Thyroid gland (tissue), 4 donors: ENCODE measurements around the gene CAMTA2.

Experiments used
- POLR2A ChIP-seq, 2 donors: fragments of 450-650 bp; IDR thresholded peaks; one replicate each; pipeline ENCODE4 v1.6.1; 2017; ENCODE audit warnings: antibody characterized with exemption in 2 of 2, mild to moderate bottlenecking in 2 of 2, moderate library complexity in 1 of 2
- TF ChIP-seq, protein P1 (sequence below), 6 experiments: fragments of 200-600 bp in 3 of 6; fragments of 450-650 bp in 3 of 6; sonication (generic) in 3 of 6; IDR thresholded peaks; one replicate each; pipeline ENCODE4 v1.5.1; 2016 to 2019; ENCODE audit warnings: antibody characterized with exemption in 6 of 6, mild to moderate bottlenecking in 2 of 6, inconsistent platforms in 1 of 6, moderate library complexity in 1 of 6

DNA sequence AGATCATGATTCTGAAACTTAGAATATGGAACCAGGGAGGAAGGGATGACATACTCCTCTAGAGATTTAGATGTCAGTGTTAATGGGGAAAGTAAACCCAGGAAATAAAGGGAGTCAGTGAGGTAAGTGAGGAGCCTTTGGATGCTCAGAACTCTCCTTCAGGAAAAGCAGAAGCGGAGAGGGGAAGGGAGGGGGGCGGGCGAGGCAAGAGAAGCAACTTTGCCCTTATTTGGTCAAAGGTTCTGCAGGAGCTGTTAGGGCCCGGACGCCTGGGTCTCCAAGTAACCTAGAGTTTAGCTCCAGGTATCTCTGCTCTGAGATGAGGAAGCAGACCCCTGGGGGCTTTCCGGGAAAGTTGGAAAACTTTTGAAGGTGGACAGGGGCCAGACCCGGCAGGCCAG is 40.5 kb downstream of the CAMTA2 start:
- TF ChIP-seq, protein P1, sequence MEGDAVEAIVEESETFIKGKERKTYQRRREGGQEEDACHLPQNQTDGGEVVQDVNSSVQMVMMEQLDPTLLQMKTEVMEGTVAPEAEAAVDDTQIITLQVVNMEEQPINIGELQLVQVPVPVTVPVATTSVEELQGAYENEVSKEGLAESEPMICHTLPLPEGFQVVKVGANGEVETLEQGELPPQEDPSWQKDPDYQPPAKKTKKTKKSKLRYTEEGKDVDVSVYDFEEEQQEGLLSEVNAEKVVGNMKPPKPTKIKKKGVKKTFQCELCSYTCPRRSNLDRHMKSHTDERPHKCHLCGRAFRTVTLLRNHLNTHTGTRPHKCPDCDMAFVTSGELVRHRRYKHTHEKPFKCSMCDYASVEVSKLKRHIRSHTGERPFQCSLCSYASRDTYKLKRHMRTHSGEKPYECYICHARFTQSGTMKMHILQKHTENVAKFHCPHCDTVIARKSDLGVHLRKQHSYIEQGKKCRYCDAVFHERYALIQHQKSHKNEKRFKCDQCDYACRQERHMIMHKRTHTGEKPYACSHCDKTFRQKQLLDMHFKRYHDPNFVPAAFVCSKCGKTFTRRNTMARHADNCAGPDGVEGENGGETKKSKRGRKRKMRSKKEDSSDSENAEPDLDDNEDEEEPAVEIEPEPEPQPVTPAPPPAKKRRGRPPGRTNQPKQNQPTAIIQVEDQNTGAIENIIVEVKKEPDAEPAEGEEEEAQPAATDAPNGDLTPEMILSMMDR (IDR thresholded peaks at IDR 0.05), result no peak
- TF ChIP-seq POLR2A (IDR thresholded peaks at IDR 0.05), result no peak
